Adrenal gland (tissue), 5 donors: ENCODE measurements around the gene CCR7.

ENCODE experiments used
- POLR2A ChIP-seq, 2 donors: fragments of 450-650 bp; IDR thresholded peaks; one replicate each; pipeline ENCODE4 v1.6.1; 2017; ENCODE audit warnings: antibody characterized with exemption in 2 of 2, mild to moderate bottlenecking in 2 of 2, moderate library complexity in 1 of 2
- TF ChIP-seq, protein P1 (sequence below), 6 experiments: fragments of 450-650 bp in 4 of 6; fragments of 200-600 bp in 2 of 6; sonication (generic) in 1 of 6; IDR thresholded peaks; 1 replicate in 5 of 6; 2 replicates in 1 of 6; pipeline versions ENCODE4 v1.5.1 to v1.8.0; 2016 to 2021; ENCODE audit warnings: antibody characterized with exemption in 6 of 6, mild to moderate bottlenecking in 2 of 6, moderate library complexity in 1 of 6
- donor health status: DM: no; HTN: no; CAD: no.

GRCh38 chr17:40534371-40535189 is 30.7 kb downstream of the CCR7 start:
- no peak for TF ChIP-seq POLR2A (IDR thresholded peaks at IDR 0.05)
- TF ChIP-seq, protein P1, sequence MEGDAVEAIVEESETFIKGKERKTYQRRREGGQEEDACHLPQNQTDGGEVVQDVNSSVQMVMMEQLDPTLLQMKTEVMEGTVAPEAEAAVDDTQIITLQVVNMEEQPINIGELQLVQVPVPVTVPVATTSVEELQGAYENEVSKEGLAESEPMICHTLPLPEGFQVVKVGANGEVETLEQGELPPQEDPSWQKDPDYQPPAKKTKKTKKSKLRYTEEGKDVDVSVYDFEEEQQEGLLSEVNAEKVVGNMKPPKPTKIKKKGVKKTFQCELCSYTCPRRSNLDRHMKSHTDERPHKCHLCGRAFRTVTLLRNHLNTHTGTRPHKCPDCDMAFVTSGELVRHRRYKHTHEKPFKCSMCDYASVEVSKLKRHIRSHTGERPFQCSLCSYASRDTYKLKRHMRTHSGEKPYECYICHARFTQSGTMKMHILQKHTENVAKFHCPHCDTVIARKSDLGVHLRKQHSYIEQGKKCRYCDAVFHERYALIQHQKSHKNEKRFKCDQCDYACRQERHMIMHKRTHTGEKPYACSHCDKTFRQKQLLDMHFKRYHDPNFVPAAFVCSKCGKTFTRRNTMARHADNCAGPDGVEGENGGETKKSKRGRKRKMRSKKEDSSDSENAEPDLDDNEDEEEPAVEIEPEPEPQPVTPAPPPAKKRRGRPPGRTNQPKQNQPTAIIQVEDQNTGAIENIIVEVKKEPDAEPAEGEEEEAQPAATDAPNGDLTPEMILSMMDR (IDR thresholded peaks at IDR 0.05) = no peak
